KMS-11 (cell line): ENCODE measurements around the gene TOLLIP.

Experiments used
- H2AFZ ChIP-seq: fragments of 200-600 bp; sonication (generic); 2 replicates; pipeline ENCODE4 v1.6.1; 2016; ENCODE audit warnings: antibody characterized with exemption, mixed run types, low read depth
- H3K27ac ChIP-seq: fragments of 200-600 bp; sonication (generic); 2 replicates; pipeline ENCODE4 v1.6.1; 2016; ENCODE audit warnings: mild to moderate bottlenecking, mixed run types
- H3K27me3 ChIP-seq: fragments of 200-600 bp; sonication (generic); 2 replicates; pipeline ENCODE4 v1.6.1; 2017; ENCODE audit warnings: mild to moderate bottlenecking, low read depth, mixed run types, moderate library complexity; ENCODE audit not compliant: insufficient read depth
- H3K36me3 ChIP-seq: fragments of 200-600 bp; sonication (generic); 2 replicates; pipeline ENCODE4 v1.6.1; 2017; ENCODE audit warnings: mild to moderate bottlenecking, mixed run types; ENCODE audit not compliant: insufficient read depth
- H3K4me1 ChIP-seq: fragments of 200-600 bp; sonication (generic); 2 replicates; pipeline ENCODE4 v1.6.1; 2016; ENCODE audit warnings: mild to moderate bottlenecking, low read depth, mixed run types; ENCODE audit not compliant: poor library complexity, severe bottlenecking
- H3K4me2 ChIP-seq: fragments of 200-600 bp; sonication (generic); 2 replicates; pipeline ENCODE4 v1.7.0; 2016; ENCODE audit warnings: mild to moderate bottlenecking, mixed run types
- H3K4me3 ChIP-seq: fragments of 200-600 bp; sonication (generic); IDR thresholded peaks from 2 replicates; pipeline ENCODE4 v1.6.1; 2017; ENCODE audit warnings: low read depth, low read length, mixed read lengths; ENCODE audit not compliant: insufficient read depth
- H3K79me2 ChIP-seq: fragments of 200-600 bp; sonication (generic); 2 replicates; pipeline ENCODE4 v1.6.1; 2016; ENCODE audit warnings: low read depth, mixed run types; ENCODE audit not compliant: insufficient read depth
- H3K9ac ChIP-seq: fragments of 200-600 bp; sonication (generic); 2 replicates; pipeline ENCODE4 v1.6.1; 2016; ENCODE audit warnings: mild to moderate bottlenecking, mixed run types
- H4K20me1 ChIP-seq: fragments of 200-600 bp; sonication (generic); 2 replicates; pipeline ENCODE4 v1.6.1; 2016; ENCODE audit warnings: mild to moderate bottlenecking, mixed run types; ENCODE audit not compliant: insufficient read depth
- CTCF ChIP-seq: fragments of 200-600 bp; sonication (generic); conservative IDR thresholded peaks from 2 replicates; pipeline ENCODE4 v1.6.1; 2017; ENCODE audit warnings: low read depth, mild to moderate bottlenecking, antibody characterized with exemption, low read length, moderate library complexity, mixed read lengths

The TOLLIP gene

GRCh38 chr11:1333091-1333772 is 23.8 kb upstream of the TOLLIP start:
- Histone ChIP-seq H2AFZ (no peak overlapping the region), H3K9ac (no peak overlapping the region), H4K20me1 (no peaks in the 10 kb centered on the region), H3K4me3 (no peak overlapping the region), H3K36me3 (no peaks in the 10 kb centered on the region), H3K27me3 (no peaks in the 10 kb centered on the region), H3K4me2 (no peak overlapping the region), H3K27ac (no peak overlapping the region), H3K79me2 (no peaks in the 10 kb centered on the region), H3K4me1 (peaks cover 15% of the 10 kb centered on the region)
- no peak for TF ChIP-seq CTCF

- no peaks in the 10 kb centered on the region for H3K79me2 ChIP-seq
- H3K4me2 ChIP-seq, result no peak overlapping the region
- H3K9ac ChIP-seq, result no peak overlapping the region
- no peaks in the 10 kb centered on the region for H3K36me3 ChIP-seq
- TF ChIP-seq CTCF, result no peak
- H2AFZ ChIP-seq, result no peak overlapping the region
- peaks cover 13% of the 10 kb centered on the region for H3K4me1 ChIP-seq
- H3K27ac ChIP-seq, result no peak overlapping the region
- no peaks in the 10 kb centered on the region for H4K20me1 ChIP-seq
- no peak overlapping the region for H3K4me3 ChIP-seq
- H3K27me3 ChIP-seq, result no peaks in the 10 kb centered on the region
These were observed 21.0 kb upstream of the TOLLIP start for GRCh38 chr11:1330473-1330872.

GRCh38 chr11:1327064-1327460 is 17.6 kb upstream of the TOLLIP start:
- Histone ChIP-seq H4K20me1 (no peaks in the 10 kb centered on the region), H3K9ac (no peak overlapping the region), H3K27me3 (no peaks in the 10 kb centered on the region), H3K27ac (no peak overlapping the region), H3K36me3 (no peaks in the 10 kb centered on the region), H3K4me1 (peaks cover 6% of the 10 kb centered on the region), H2AFZ (no peak overlapping the region), H3K4me2 (no peak overlapping the region), H3K79me2 (no peaks in the 10 kb centered on the region), H3K4me3 (no peak overlapping the region)
- TF ChIP-seq CTCF, result no peak

- Histone ChIP-seq H2AFZ (no peak overlapping the region), H3K36me3 (no peaks in the 10 kb centered on the region), H3K4me2 (no peak overlapping the region), H3K4me3 (no peak overlapping the region), H4K20me1 (no peaks in the 10 kb centered on the region), H3K9ac (no peak overlapping the region), H3K4me1 (peaks cover 6% of the 10 kb centered on the region), H3K79me2 (no peaks in the 10 kb centered on the region), H3K27me3 (no peaks in the 10 kb centered on the region), H3K27ac (no peak overlapping the region)
- no peak for TF ChIP-seq CTCF
These were observed 17.1 kb upstream of the TOLLIP start for GRCh38 chr11:1326435-1327063.
